OCI-LY7 (cell line): ENCODE results near the gene LZTFL1. TPM values are rescaled to one million over a fixed set of nuclear protein-coding genes. Genes with fewer than 3 reads are reported as not detected.

Source experiments
- BruUV-seq: library from RNA; stranded (reverse); fragments of 400-500 nt; replicated peaks from 2 replicates; lab custom pipeline; 2021; lab: Mats Ljungman, UMichigan
- CTCF ChIA-PET: fragments of 300-600 bp; sonication (Branson Sonifier 250); formaldehyde crosslinking; loops from one replicate; lab custom pipeline; 2022; ENCODE audit warnings: antibody characterized with exemption; ENCODE audit not compliant: unreplicated experiment; lab: Charles Lee
- POLR2A ChIA-PET: fragments of 300-600 bp; sonication (Branson Sonifier 250); formaldehyde crosslinking; loops from one replicate; lab custom pipeline; 2022; ENCODE audit warnings: antibody characterized with exemption; lab: Charles Lee
- DNase-seq: peaks from one replicate; pipeline ENCODE4 v3.0.0-alpha.2; 2015; ENCODE audit warnings: low spot score
- H2AFZ ChIP-seq: fragments of 200-600 bp; sonication (generic), shearing (Covaris generic); 2 replicates; pipeline ENCODE4 v1.6.1; 2014; ENCODE audit warnings: mild to moderate bottlenecking, antibody characterized with exemption, low read length, moderate library complexity
- H3K27ac ChIP-seq: fragments of 200-600 bp; sonication (generic); 2 replicates; pipeline ENCODE4 v1.5.1; 2014; ENCODE audit warnings: mixed run types, low read depth, mild to moderate bottlenecking, moderate library complexity, low read length, inconsistent platforms; ENCODE audit not compliant: poor library complexity, severe bottlenecking
- H3K36me3 ChIP-seq: fragments of 200-600 bp; sonication (generic); 2 replicates; pipeline ENCODE4 v1.6.1; 2014; ENCODE audit warnings: mild to moderate bottlenecking, antibody characterized with exemption, low read length, moderate library complexity, mixed read lengths; ENCODE audit not compliant: insufficient read depth
- H3K4me1 ChIP-seq: fragments of 200-600 bp; sonication (generic); 2 replicates; pipeline ENCODE4 v1.5.1; 2014; ENCODE audit warnings: mild to moderate bottlenecking, low read length; ENCODE audit not compliant: insufficient read depth, poor library complexity, severe bottlenecking
- H3K4me2 ChIP-seq: fragments of 200-600 bp; sonication (generic); 2 replicates; pipeline ENCODE4 v1.6.1; 2014; ENCODE audit warnings: mild to moderate bottlenecking, low read length
- H3K4me3 ChIP-seq: fragments of 200-600 bp; sonication (generic); 2 replicates; pipeline ENCODE4 v1.5.1; 2014; ENCODE audit warnings: mild to moderate bottlenecking, low read depth, low read length; ENCODE audit not compliant: poor library complexity, severe bottlenecking
- H3K79me2 ChIP-seq: fragments of 200-600 bp; sonication (generic); 2 replicates; pipeline ENCODE4 v1.6.1; 2016; ENCODE audit warnings: low read depth, mild to moderate bottlenecking, low read length, moderate library complexity, mixed read lengths; ENCODE audit not compliant: insufficient read depth
- H3K9me2 ChIP-seq: fragments of 200-600 bp; sonication (generic); 2 replicates; pipeline ENCODE4 v1.6.1; 2016; ENCODE audit warnings: mild to moderate bottlenecking, low read length, mixed read lengths; ENCODE audit not compliant: insufficient read depth
- H3K9me3 ChIP-seq: fragments of 200-600 bp; sonication (generic); 2 replicates; pipeline ENCODE4 v1.6.1; 2014; ENCODE audit warnings: mild to moderate bottlenecking, mixed run types, low read length, mixed read lengths
- H4K20me1 ChIP-seq: fragments of 200-600 bp; sonication (generic); 2 replicates; pipeline ENCODE4 v1.6.1; 2014; ENCODE audit warnings: mild to moderate bottlenecking, antibody characterized with exemption, low read length, moderate library complexity, mixed read lengths; ENCODE audit not compliant: insufficient read depth
- EZH2phosphoT487 ChIP-seq: fragments of 200-600 bp; sonication (generic); IDR thresholded peaks from 2 replicates; pipeline ENCODE4 v1.6.1; 2018; ENCODE audit warnings: low read depth, borderline replicate concordance, mild to moderate bottlenecking, mixed run types, antibody characterized with exemption, low read length, moderate library complexity, mixed read lengths
- intact Hi-C: fragments of 100-400 bp; cut with micrococcal nuclease; formaldehyde crosslinking; loops from one replicate; pipeline ENCODE4 v1.10.0; 2022; ENCODE audit not compliant: unreplicated experiment
- total RNA-seq, 2 experiments: library from RNA; depleted of rRNA in 1 of 2; stranded (reverse); fragments of >200 nt in 1 of 2; shearing (Covaris generic) in 1 of 2; gene quantifications; 2 replicates each; pipeline ENCODE4 v1.2.3, GENCODE V29; 2014 to 2022
- TF ChIP-seq, protein P1 (sequence below): fragments of 200-600 bp; sonication (generic); conservative IDR thresholded peaks from 2 replicates; pipeline ENCODE4 v1.5.1; 2014; ENCODE audit warnings: mild to moderate bottlenecking, antibody characterized with exemption, low read length, moderate library complexity, mixed read lengths

Gene LZTFL1
- total RNA-seq, 2 experiments from 2014 or later: 3.2 to 8.7 TPM

DNA sequence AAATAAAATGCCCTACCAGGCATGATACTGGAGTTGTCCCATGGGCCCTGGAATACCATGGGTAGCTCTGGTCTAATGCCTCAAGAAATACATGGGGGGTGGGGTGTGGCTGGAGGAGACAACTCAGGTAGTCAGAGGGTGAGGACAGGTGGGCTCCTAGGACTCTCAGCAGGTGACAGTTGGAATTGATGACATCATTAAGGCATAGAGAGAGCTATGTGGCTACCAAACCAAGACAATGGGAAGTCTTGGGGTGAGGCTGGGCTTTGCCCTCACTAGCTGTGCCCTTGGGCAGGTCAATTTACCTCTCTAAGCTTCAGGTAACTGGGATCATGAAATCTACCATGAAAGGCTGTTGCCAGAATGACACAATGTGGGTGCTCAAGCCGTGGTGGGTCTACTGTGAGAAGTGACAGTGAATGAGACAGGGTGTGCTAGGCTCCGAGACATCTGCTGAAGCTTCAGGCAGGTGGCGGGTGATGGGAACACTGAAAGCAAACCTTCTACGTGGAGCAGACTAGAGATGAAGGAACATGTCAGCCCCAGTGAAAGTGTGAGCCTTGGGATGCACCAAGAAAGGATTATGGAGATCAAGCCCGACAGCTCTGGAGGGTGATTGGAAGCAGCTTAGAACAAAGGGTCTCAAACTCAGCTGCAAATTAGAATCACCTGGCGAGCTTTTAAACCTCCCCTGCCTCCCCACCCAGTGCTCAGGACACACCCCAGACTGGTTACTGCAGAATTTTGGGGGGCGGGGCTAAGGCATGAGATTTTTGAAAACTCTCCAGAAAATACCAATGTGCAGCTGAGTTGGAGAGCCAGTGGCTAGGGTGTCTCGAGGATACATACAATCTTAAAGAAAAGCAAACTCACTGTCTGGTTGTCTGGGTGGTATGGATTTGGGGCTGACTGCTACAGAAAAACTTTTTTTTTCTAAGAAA is 67.1 kb downstream of the LZTFL1 start:
- no peak overlapping the region for H3K27ac ChIP-seq
- H2AFZ ChIP-seq: no peak overlapping the region
- H3K36me3 ChIP-seq: no peaks in the 10 kb centered on the region
- H3K4me2 ChIP-seq: no peak overlapping the region
- H4K20me1 ChIP-seq: no peaks in the 10 kb centered on the region
- ChIA-PET POLR2A (no interaction called here), CTCF (no interaction called here)
- BruUV-seq: no TSS peak
- H3K4me1 ChIP-seq: no peaks in the 10 kb centered on the region
- H3K79me2 ChIP-seq: no peaks in the 10 kb centered on the region
- no peaks in the 10 kb centered on the region for H3K9me2 ChIP-seq
- no peaks in the 10 kb centered on the region for H3K9me3 ChIP-seq
- no peak for DNase-seq
- TF ChIP-seq, protein P1, sequence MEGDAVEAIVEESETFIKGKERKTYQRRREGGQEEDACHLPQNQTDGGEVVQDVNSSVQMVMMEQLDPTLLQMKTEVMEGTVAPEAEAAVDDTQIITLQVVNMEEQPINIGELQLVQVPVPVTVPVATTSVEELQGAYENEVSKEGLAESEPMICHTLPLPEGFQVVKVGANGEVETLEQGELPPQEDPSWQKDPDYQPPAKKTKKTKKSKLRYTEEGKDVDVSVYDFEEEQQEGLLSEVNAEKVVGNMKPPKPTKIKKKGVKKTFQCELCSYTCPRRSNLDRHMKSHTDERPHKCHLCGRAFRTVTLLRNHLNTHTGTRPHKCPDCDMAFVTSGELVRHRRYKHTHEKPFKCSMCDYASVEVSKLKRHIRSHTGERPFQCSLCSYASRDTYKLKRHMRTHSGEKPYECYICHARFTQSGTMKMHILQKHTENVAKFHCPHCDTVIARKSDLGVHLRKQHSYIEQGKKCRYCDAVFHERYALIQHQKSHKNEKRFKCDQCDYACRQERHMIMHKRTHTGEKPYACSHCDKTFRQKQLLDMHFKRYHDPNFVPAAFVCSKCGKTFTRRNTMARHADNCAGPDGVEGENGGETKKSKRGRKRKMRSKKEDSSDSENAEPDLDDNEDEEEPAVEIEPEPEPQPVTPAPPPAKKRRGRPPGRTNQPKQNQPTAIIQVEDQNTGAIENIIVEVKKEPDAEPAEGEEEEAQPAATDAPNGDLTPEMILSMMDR: no peak
- TF ChIP-seq EZH2phosphoT487: no peak
- no peak overlapping the region for H3K4me3 ChIP-seq
- intact Hi-C loops: no loop called here

DNA sequence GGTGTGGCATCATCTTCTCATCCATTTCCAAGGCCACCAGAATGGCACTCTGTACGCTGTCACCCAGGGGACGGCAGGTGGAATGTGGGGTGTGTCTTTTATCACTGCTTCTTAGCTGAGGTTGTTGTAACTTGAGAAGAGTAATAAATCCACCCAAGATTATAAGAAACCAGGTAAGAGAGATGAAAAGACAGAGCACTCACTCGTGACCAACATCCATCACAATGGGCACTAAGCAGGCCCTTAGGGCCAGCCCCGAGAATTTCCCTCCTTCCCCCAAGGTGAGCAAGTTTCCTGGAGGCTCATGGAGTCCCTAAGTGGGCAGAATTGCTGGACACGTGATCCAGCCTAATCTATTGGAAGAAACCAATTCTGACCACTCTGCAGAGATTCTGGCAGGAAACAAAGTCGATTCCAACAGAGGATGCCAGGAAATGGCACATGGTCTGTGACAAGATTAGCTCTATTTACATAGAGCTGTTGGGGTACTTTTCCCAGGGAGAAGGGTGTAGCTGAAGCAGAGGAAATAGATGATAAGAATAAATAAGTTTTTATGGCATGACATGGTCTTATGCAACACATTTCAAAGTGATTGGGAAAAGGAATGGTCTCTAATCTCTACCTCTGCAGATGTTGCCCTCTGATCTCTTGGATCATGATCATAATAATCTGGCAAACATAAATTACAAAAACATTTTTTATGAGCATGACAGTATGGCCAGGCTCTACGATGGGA is 68.0 kb downstream of the LZTFL1 start:
- Histone ChIP-seq H3K4me1 (no peaks in the 10 kb centered on the region), H3K27ac (no peak overlapping the region), H3K4me2 (no peak overlapping the region), H3K9me3 (no peaks in the 10 kb centered on the region), H3K4me3 (no peak overlapping the region), H3K79me2 (no peaks in the 10 kb centered on the region), H2AFZ (no peak overlapping the region), H3K9me2 (no peaks in the 10 kb centered on the region), H3K36me3 (no peaks in the 10 kb centered on the region), H4K20me1 (no peaks in the 10 kb centered on the region)
- TF ChIP-seq, protein P1: no peak
- TF ChIP-seq EZH2phosphoT487: no peak
- ChIA-PET POLR2A (no interaction called here), CTCF (no interaction called here)
- BruUV-seq: no TSS peak
- intact Hi-C loops: no loop called here
- no peak for DNase-seq

Other genes starting within 250 kb of the LZTFL1 start
- 8.6 and 11.0 TPM in 2 replicates for gene LIMD1, start 247.4 kb downstream of the LZTFL1 start, total RNA-seq (2014; rRNA removed; shearing (Covaris generic))
- gene LIMD1, start 247.4 kb downstream of the LZTFL1 start, total RNA-seq (2022): 12.4 and 15.5 TPM in 2 replicates
- gene SACM1L, start 152.7 kb downstream of the LZTFL1 start, total RNA-seq (2014; rRNA removed; shearing (Covaris generic)): 35.5 and 35.9 TPM in 2 replicates
- gene SACM1L, start 152.7 kb downstream of the LZTFL1 start, total RNA-seq (2022): 54.9 and 59.4 TPM in 2 replicates
- gene SLC6A20, start 45.6 kb downstream of the LZTFL1 start, total RNA-seq (2014; rRNA removed; shearing (Covaris generic)): not detected in 2 replicates
- not detected in 2 replicates for gene SLC6A20, start 45.6 kb downstream of the LZTFL1 start, total RNA-seq (2022)
- gene CCR9, start 44.4 kb upstream of the LZTFL1 start, total RNA-seq (2014; rRNA removed; shearing (Covaris generic)): not detected in 2 replicates
- gene CCR9, start 44.4 kb upstream of the LZTFL1 start, total RNA-seq (2022): 0.32 TPM in 1 of 2 replicates, not detected in the other
- not detected in 2 replicates for gene CXCR6, start 101.3 kb upstream of the LZTFL1 start, total RNA-seq (2014; rRNA removed; shearing (Covaris generic))
- not detected in 2 replicates for gene CXCR6, start 101.3 kb upstream of the LZTFL1 start, total RNA-seq (2022)
- gene FYCO1, start 153.7 kb upstream of the LZTFL1 start, total RNA-seq (2014; rRNA removed; shearing (Covaris generic)): 7.0 and 9.4 TPM in 2 replicates
- 15.2 and 15.9 TPM in 2 replicates for gene FYCO1, start 153.7 kb upstream of the LZTFL1 start, total RNA-seq (2022)
- not detected in 2 replicates for gene XCR1, start 185.4 kb upstream of the LZTFL1 start, total RNA-seq (2014; rRNA removed; shearing (Covaris generic))
- not detected in 2 replicates for gene XCR1, start 185.4 kb upstream of the LZTFL1 start, total RNA-seq (2022)